Ishikawa (cell line): ENCODE results near the gene HMX2.

Experiments used
- EP300 ChIP-seq: IDR thresholded peaks from 2 replicates; pipeline ENCODE4 v1.6.1; 2012; ENCODE audit warnings: borderline replicate concordance
- FOXM1 ChIP-seq: IDR thresholded peaks from 2 replicates; pipeline ENCODE4 v1.6.1; 2012; ENCODE audit warnings: low read depth, borderline replicate concordance
- NFIC ChIP-seq: IDR thresholded peaks from 2 replicates; pipeline ENCODE4 v1.6.1; 2012
- RAD21 ChIP-seq: IDR thresholded peaks from 2 replicates; pipeline ENCODE4 v1.6.1; 2012; ENCODE audit warnings: low read depth
- TAF1 ChIP-seq: IDR thresholded peaks from 2 replicates; pipeline ENCODE4 v1.6.1; 2012; ENCODE audit warnings: low read depth, mild to moderate bottlenecking
- TCF12 ChIP-seq: IDR thresholded peaks from 2 replicates; pipeline ENCODE4 v1.6.1; 2012; ENCODE audit warnings: low read depth
- YY1 ChIP-seq: IDR thresholded peaks from 2 replicates; pipeline ENCODE4 v1.6.1; 2012; ENCODE audit warnings: low read depth
- ZBTB7A ChIP-seq: IDR thresholded peaks from 2 replicates; pipeline ENCODE4 v1.6.1; 2012; ENCODE audit warnings: low read depth
- TF ChIP-seq, protein P1 (sequence below): IDR thresholded peaks from 2 replicates; pipeline ENCODE4 v1.6.1; 2012
- TF ChIP-seq, protein P2 (sequence below): IDR thresholded peaks from 2 replicates; pipeline ENCODE4 v1.6.1; 2012; ENCODE audit warnings: low read depth, mild to moderate bottlenecking

DNA sequence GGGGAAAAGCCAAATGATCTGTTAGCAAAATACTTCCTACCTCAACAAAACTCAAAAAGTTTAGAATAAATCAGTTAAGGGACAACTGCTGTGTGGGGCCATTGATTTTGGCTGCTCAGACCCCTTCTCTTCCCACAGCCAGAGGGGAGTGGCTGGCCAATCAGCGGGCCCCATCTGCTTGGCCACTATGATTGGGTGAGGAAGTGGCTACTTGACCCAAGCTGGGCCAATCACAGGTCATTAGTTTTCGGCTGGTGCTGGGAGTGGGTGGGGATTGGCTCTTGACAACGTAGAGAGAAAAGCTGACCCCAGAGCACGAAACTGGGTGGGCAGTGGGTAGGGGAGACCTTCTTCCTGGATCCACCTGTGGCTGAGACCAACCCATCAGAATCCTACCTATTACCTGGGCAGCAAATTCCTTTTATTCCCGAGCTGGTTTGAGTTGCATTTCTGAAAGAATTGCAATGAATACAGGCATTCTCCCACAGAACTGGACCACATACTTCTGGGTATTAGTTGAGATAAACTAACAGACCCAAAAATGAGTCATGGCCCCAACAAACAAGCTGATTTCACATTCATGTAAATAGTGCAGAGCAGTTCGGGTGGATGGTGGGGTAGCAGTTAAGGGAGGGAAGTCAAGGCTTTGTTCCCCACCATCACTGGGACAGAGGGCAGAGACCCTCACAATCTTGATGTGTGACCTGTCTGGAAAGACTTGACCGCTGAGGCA lies 47.7 kb upstream of the HMX2 start:
- TF ChIP-seq TAF1 (no peak), TCF12 (no peak), FOXM1 (no peak), NFIC (no peak), RAD21 (no peak), YY1 (no peak), EP300 (no peak), ZBTB7A (no peak)
- TF ChIP-seq, protein P1, sequence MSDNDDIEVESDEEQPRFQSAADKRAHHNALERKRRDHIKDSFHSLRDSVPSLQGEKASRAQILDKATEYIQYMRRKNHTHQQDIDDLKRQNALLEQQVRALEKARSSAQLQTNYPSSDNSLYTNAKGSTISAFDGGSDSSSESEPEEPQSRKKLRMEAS, result no peak
- TF ChIP-seq, protein P2, sequence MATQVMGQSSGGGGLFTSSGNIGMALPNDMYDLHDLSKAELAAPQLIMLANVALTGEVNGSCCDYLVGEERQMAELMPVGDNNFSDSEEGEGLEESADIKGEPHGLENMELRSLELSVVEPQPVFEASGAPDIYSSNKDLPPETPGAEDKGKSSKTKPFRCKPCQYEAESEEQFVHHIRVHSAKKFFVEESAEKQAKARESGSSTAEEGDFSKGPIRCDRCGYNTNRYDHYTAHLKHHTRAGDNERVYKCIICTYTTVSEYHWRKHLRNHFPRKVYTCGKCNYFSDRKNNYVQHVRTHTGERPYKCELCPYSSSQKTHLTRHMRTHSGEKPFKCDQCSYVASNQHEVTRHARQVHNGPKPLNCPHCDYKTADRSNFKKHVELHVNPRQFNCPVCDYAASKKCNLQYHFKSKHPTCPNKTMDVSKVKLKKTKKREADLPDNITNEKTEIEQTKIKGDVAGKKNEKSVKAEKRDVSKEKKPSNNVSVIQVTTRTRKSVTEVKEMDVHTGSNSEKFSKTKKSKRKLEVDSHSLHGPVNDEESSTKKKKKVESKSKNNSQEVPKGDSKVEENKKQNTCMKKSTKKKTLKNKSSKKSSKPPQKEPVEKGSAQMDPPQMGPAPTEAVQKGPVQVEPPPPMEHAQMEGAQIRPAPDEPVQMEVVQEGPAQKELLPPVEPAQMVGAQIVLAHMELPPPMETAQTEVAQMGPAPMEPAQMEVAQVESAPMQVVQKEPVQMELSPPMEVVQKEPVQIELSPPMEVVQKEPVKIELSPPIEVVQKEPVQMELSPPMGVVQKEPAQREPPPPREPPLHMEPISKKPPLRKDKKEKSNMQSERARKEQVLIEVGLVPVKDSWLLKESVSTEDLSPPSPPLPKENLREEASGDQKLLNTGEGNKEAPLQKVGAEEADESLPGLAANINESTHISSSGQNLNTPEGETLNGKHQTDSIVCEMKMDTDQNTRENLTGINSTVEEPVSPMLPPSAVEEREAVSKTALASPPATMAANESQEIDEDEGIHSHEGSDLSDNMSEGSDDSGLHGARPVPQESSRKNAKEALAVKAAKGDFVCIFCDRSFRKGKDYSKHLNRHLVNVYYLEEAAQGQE, result no peak
